MM.1S (cell line): ENCODE measurements around the gene CCDC85C.

Experiments used
- EZH2 ChIP-seq: fragments of 300-600 bp; sonication (generic); optimal IDR thresholded peaks from 2 replicates; pipeline ENCODE3; 2017; ENCODE audit warnings: low read depth, mild to moderate bottlenecking, antibody characterized with exemption, low read length, mixed read lengths
- TF ChIP-seq, protein P1 (sequence below): fragments of 300-600 bp; sonication (generic); IDR thresholded peaks from 2 replicates; pipeline ENCODE4 v1.5.1; 2016; ENCODE audit warnings: antibody characterized with exemption, low read length, mixed read lengths

DNA sequence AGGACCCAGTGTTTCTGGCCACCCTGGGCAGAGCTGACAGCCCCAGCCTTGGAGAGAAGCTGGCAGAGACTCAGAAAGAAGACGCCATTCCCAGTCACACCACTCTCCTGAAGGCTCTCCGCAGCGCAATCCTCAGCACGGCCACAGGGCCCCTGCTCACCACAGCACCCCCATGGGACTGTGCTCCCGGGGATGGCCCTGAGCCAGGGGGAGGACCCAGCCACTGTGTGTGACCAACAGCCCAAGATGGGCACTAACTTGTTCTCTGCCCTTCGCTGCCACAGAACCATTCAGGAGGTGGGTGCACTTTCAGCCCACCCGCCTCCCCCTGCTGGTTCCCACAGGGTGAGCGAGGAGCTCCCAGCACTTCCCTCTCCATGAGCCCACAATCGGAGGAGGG lies 65.7 kb downstream of the CCDC85C start:
- TF ChIP-seq, protein P1, sequence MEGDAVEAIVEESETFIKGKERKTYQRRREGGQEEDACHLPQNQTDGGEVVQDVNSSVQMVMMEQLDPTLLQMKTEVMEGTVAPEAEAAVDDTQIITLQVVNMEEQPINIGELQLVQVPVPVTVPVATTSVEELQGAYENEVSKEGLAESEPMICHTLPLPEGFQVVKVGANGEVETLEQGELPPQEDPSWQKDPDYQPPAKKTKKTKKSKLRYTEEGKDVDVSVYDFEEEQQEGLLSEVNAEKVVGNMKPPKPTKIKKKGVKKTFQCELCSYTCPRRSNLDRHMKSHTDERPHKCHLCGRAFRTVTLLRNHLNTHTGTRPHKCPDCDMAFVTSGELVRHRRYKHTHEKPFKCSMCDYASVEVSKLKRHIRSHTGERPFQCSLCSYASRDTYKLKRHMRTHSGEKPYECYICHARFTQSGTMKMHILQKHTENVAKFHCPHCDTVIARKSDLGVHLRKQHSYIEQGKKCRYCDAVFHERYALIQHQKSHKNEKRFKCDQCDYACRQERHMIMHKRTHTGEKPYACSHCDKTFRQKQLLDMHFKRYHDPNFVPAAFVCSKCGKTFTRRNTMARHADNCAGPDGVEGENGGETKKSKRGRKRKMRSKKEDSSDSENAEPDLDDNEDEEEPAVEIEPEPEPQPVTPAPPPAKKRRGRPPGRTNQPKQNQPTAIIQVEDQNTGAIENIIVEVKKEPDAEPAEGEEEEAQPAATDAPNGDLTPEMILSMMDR, result no peak
- no peak for TF ChIP-seq EZH2
